H1 (cell line): ENCODE results near the gene ENDOV. TPM values are rescaled to one million over a fixed set of nuclear protein-coding genes. Genes with fewer than 3 reads are reported as not detected.

Experiments used
- EZH2 ChIP-seq: fragments of 200-600 bp; sonication (generic); IDR thresholded peaks from 2 replicates; pipeline ENCODE4 v1.7.1; 2012; ENCODE audit warnings: low read depth, mild to moderate bottlenecking, moderate library complexity, low read length, inconsistent platforms; ENCODE audit not compliant: severe bottlenecking
- SRF ChIP-seq: IDR thresholded peaks from 2 replicates; pipeline ENCODE4 v1.6.1; 2011; ENCODE audit warnings: mild to moderate bottlenecking, low read depth, low read length, moderate library complexity
- polyA plus RNA-seq, 7 experiments: library from polyadenylated mRNA; depleted of rRNA in 3 of 7; stranded (reverse) in 5 of 7; unstranded in 2 of 7; fragments of >200 nt in 5 of 7; fragments of 200-250 nt in 2 of 7; gene quantifications; 1 replicate in 5 of 7; 2 replicates in 1 of 7; 4 replicates in 1 of 7; pipeline versions ENCODE4 v1.2.1 to v1.2.3, GENCODE V29; 2011 to 2013; ENCODE audit warnings: missing spikeins in 2 of 7, mixed read lengths in 2 of 7
- total RNA-seq: library from RNA; stranded (reverse); fragmentation: NEBNext Ultra II Directional; extraction: Animal tissue kit (Norgen Biotek cat#: 25700); gene quantifications from 2 replicates; pipeline ENCODE4 v1.2.1, GENCODE V29; 2021

ENDOV gene
- total and polyA plus RNA-seq, 2 of the 8 experiments (the other 6 are each of a cell fraction or from before 2014, with no cell fraction given), result 10.6 to 13.3 TPM

DNA sequence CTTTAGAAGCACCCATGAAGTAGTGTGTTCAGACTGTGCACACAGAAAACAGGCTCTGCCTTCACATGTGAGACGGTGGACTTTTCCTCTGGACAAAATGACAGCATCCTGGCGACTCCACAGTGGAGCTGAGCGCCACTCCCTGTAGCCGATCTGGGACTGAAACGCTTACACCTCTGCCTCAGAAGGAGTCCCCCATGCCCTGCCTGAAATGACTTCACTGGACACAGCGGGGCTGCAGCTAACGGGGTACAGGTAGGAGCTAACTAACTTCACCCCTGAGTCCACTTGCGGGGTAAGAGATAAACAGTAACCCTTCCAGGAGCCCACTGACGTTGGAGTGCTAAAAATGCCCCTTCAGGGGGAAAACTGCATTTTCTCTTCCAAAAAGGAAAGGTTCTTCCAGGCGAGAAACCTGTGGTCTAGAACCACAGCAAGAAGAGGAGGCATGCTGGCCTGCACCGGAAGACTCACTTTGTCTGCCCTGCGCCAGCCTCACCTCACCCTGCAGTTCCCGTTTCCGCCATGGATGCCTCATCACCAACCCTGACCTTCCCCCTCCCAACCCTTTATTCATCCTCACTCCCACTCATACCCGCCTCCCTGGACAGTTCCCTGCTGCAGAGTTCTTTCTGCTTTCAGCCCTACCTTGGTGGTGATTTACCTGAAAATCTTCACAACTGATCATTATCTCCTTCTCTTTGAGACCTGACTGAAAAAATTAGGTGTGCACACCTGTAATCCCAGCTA lies 19.4 kb upstream of the ENDOV start (continued):
- TF ChIP-seq SRF (no peak), EZH2 (no peak)
